SK-N-SH (cell line): Measurements from ENCODE around the gene CFAP74. TPM values are rescaled to one million over a fixed set of nuclear protein-coding genes. Genes with fewer than 3 reads are reported as not detected.

Source experiments
- CTCF ChIA-PET: fragments of 300-600, 350-600 bp; formaldehyde crosslinking; extraction: SDS; loops from one replicate; lab custom pipeline; 2021; lab: Yijun Ruan, JAX
- POLR2A ChIA-PET: fragments of 350-600 bp; sonication (Branson Sonifier 250); formaldehyde crosslinking; extraction: SDS; loops from one replicate; lab custom pipeline; 2020; ENCODE audit warnings: antibody characterized with exemption, inconsistent platforms; lab: Yijun Ruan, JAX
- DNase-seq: peaks from one replicate; pipeline ENCODE4 v3.0.0; 2012
- H2AFZ ChIP-seq: fragments of 200-600 bp; sonication (generic); 2 replicates; pipeline ENCODE4 v1.8.1; 2016; ENCODE audit warnings: antibody characterized with exemption, mild to moderate bottlenecking, low read depth
- H3F3A ChIP-seq: fragments of 200-600 bp; sonication (generic); replicated peaks from 2 replicates; pipeline ENCODE3; 2016; ENCODE audit warnings: antibody characterized with exemption, mild to moderate bottlenecking; ENCODE audit not compliant: insufficient read depth
- H3K27ac ChIP-seq, 2 experiments: fragments of 200-500 bp in 1 of 2; fragments of 200-600 bp in 1 of 2; sonication (Bioruptor generic) in 1 of 2; sonication (generic), shearing (Covaris generic) in 1 of 2; 2 replicates each; pipeline versions ENCODE4 v1.5.1 to v1.6.1; 2014 to 2016; ENCODE audit warnings: low read depth in 2 of 2, inconsistent platforms in 1 of 2, low read length in 1 of 2, mild to moderate bottlenecking in 1 of 2, mixed read lengths in 1 of 2
- H3K27me3 ChIP-seq: fragments of 200-600 bp; sonication (generic), shearing (Covaris generic); 2 replicates; pipeline ENCODE4 v1.6.1; 2016; ENCODE audit warnings: mixed run types; ENCODE audit not compliant: insufficient read depth
- H3K36me3 ChIP-seq, 2 experiments: fragments of 200-500 bp in 1 of 2; fragments of 200-600 bp in 1 of 2; sonication (Bioruptor generic) in 1 of 2; sonication (generic) in 1 of 2; replicated peaks in 1 of 2; 2 replicates each; pipeline versions ENCODE3 to v1.5.1; 2014 to 2016; ENCODE audit warnings: low read length in 1 of 2, mild to moderate bottlenecking in 1 of 2; ENCODE audit not compliant: insufficient read depth in 2 of 2, control insufficient read depth in 1 of 2
- H3K4me1 ChIP-seq, 2 experiments: fragments of 200-500 bp in 1 of 2; fragments of 200-600 bp in 1 of 2; sonication (Bioruptor generic) in 1 of 2; sonication (generic), shearing (Covaris generic) in 1 of 2; 2 replicates each; pipeline versions ENCODE4 v1.5.1 to v1.6.1; 2014 to 2016; ENCODE audit warnings: low read depth in 1 of 2, low read length in 1 of 2, mixed run types in 1 of 2; ENCODE audit not compliant: insufficient read depth in 2 of 2, control insufficient read depth in 1 of 2
- H3K4me2 ChIP-seq: fragments of 200-600 bp; sonication (generic), shearing (Covaris generic); 2 replicates; pipeline ENCODE4 v1.6.1; 2017; ENCODE audit warnings: mixed run types
- H3K4me3 ChIP-seq, 2 experiments: fragments of 200-500 bp in 1 of 2; fragments of 200-600 bp in 1 of 2; sonication (Bioruptor generic) in 1 of 2; sonication (generic), shearing (Covaris generic) in 1 of 2; 2 replicates each; pipeline versions ENCODE4 v1.5.1 to v1.8.1; 2014 to 2016; ENCODE audit warnings: low read depth in 2 of 2, inconsistent platforms in 1 of 2, low read length in 1 of 2, mild to moderate bottlenecking in 1 of 2, mixed read lengths in 1 of 2, moderate library complexity in 1 of 2
- H3K79me2 ChIP-seq: fragments of 200-600 bp; sonication (generic); 2 replicates; pipeline ENCODE4 v1.8.1; 2017; ENCODE audit warnings: mild to moderate bottlenecking; ENCODE audit not compliant: insufficient read depth
- H3K9ac ChIP-seq: fragments of 200-600 bp; sonication (generic); 2 replicates; pipeline ENCODE4 v1.6.1; 2017; ENCODE audit warnings: mixed run types
- H3K9me2 ChIP-seq: fragments of 200-600 bp; sonication (generic); 2 replicates; pipeline ENCODE4 v1.6.1; 2017; ENCODE audit warnings: mixed run types
- H3K9me3 ChIP-seq: fragments of 200-600 bp; sonication (generic); 2 replicates; pipeline ENCODE4 v1.6.1; 2017; ENCODE audit warnings: mixed run types, mild to moderate bottlenecking, moderate library complexity
- H4K20me1 ChIP-seq: fragments of 200-600 bp; sonication (generic); 2 replicates; pipeline ENCODE4 v1.6.1; 2017; ENCODE audit warnings: mild to moderate bottlenecking, mixed run types; ENCODE audit not compliant: insufficient read depth
- CHD2 ChIP-seq: fragments of 150-350 bp; IDR thresholded peaks from 2 replicates; pipeline ENCODE4 v1.6.1; 2018; ENCODE audit warnings: low read length; ENCODE audit not compliant: partially characterized antibody
- ELF1 ChIP-seq: IDR thresholded peaks from 2 replicates; pipeline ENCODE4 v1.4.0; 2012
- EP300 ChIP-seq, 2 experiments: IDR thresholded peaks; 2 replicates each; pipeline versions ENCODE4 v1.4.0 to v1.6.1; 2012; ENCODE audit warnings: borderline replicate concordance in 1 of 2, low read depth in 1 of 2, low read length in 1 of 2
- EZH2phosphoT487 ChIP-seq: fragments of 200-600 bp; sonication (generic); IDR thresholded peaks from 2 replicates; pipeline ENCODE4 v1.6.1; 2017; ENCODE audit warnings: low read depth, mixed run types, mild to moderate bottlenecking, antibody characterized with exemption, moderate library complexity, borderline replicate concordance
- FOXJ3 ChIP-seq: sonication (generic); formaldehyde crosslinking; IDR thresholded peaks from 2 replicates; pipeline ENCODE4 v1.5.1; 2020; ENCODE audit warnings: mild to moderate bottlenecking, missing genetic modification reagents
- FOXM1 ChIP-seq: IDR thresholded peaks from 2 replicates; pipeline ENCODE4 v1.4.0; 2012; ENCODE audit warnings: low read depth, mild to moderate bottlenecking
- GATA2 ChIP-seq: sonication (generic); formaldehyde crosslinking; IDR thresholded peaks from 2 replicates; pipeline ENCODE4 v1.5.0; 2020; ENCODE audit warnings: mild to moderate bottlenecking, missing genetic modification reagents
- IRF3 ChIP-seq: fragments of 150-350 bp; IDR thresholded peaks from 2 replicates; pipeline ENCODE4 v1.6.1; 2016; ENCODE audit warnings: mild to moderate bottlenecking, low read depth, low read length
- JUND ChIP-seq: IDR thresholded peaks from 2 replicates; pipeline ENCODE4 v1.4.0; 2012
- MEF2A ChIP-seq: IDR thresholded peaks from 2 replicates; pipeline ENCODE4 v1.4.0; 2012; ENCODE audit warnings: low read depth, borderline replicate concordance
- NFIC ChIP-seq: IDR thresholded peaks from 2 replicates; pipeline ENCODE4 v1.4.0; 2012; ENCODE audit warnings: borderline replicate concordance
- NRF1 ChIP-seq: IDR thresholded peaks from 2 replicates; pipeline ENCODE4 v1.6.1; 2012; ENCODE audit warnings: low read depth, mild to moderate bottlenecking, low read length
- POLR2AphosphoS5 ChIP-seq: IDR thresholded peaks from 2 replicates; pipeline ENCODE4 v1.6.1; 2012; ENCODE audit warnings: low read depth, low read length
- RAD21 ChIP-seq: IDR thresholded peaks from 2 replicates; pipeline ENCODE4 v1.6.1; 2012; ENCODE audit warnings: mild to moderate bottlenecking, low read length
- RFX5 ChIP-seq: IDR thresholded peaks from 2 replicates; pipeline ENCODE4 v1.6.1; 2012; ENCODE audit warnings: mild to moderate bottlenecking, improper control_type of control experiment, low read length
- RXRA ChIP-seq: IDR thresholded peaks from 2 replicates; pipeline ENCODE4 v1.4.0; 2012; ENCODE audit warnings: low read depth, mild to moderate bottlenecking, borderline replicate concordance
- SIN3A ChIP-seq: IDR thresholded peaks from 2 replicates; pipeline ENCODE4 v1.6.1; 2012; ENCODE audit warnings: low read depth, mild to moderate bottlenecking, low read length, moderate library complexity, borderline replicate concordance
- TAF1 ChIP-seq: IDR thresholded peaks from 2 replicates; pipeline ENCODE4 v1.6.1; 2012; ENCODE audit warnings: low read depth, mild to moderate bottlenecking, low read length, moderate library complexity, borderline replicate concordance
- TEAD4 ChIP-seq: IDR thresholded peaks from 2 replicates; pipeline ENCODE4 v1.4.0; 2012; ENCODE audit warnings: mild to moderate bottlenecking, borderline replicate concordance; ENCODE audit not compliant: insufficient read depth
- USF1 ChIP-seq: IDR thresholded peaks from 2 replicates; pipeline ENCODE4 v1.4.0; 2012; ENCODE audit warnings: low read depth, borderline replicate concordance
- USF2 ChIP-seq: fragments of 150-350 bp; IDR thresholded peaks from 2 replicates; pipeline ENCODE4 v1.6.1; 2017; ENCODE audit warnings: antibody characterized with exemption, low read length, low read depth, borderline replicate concordance
- YY1 ChIP-seq: IDR thresholded peaks from 2 replicates; pipeline ENCODE4 v1.4.0; 2012; ENCODE audit warnings: low read depth, mild to moderate bottlenecking
- WGBS: methylation state at CpG from one replicate; pipeline ENCODE4 v1.1.6; 2017; ENCODE audit warnings: low lambda C conversion rate; 5-methylcytosine and 5-hydroxymethylcytosine counted together
- polyA plus RNA-seq, 3 experiments: library from polyadenylated mRNA; depleted of rRNA; stranded (reverse); fragments of >200 nt; gene quantifications; 2 replicates each; pipeline ENCODE4 v1.2.3, GENCODE V29; 2012

The CFAP74 gene
- polyA plus RNA-seq, 1 of the 3 experiments (the other 2 are of a cell fraction) = not detected

- TF ChIP-seq CHD2 = no peak
- no peak for TF ChIP-seq RFX5
- TF ChIP-seq RXRA = no peak
- no peak for TF ChIP-seq NRF1
- TF ChIP-seq EP300 (IDR thresholded peaks at IDR 0.05; ENCODE audit: borderline replicate concordance in 1 of 2, low read depth in 1 of 2, low read length in 1 of 2) = no peak
- TF ChIP-seq FOXM1 = no peak
- no peak for TF ChIP-seq USF1
- no peak for TF ChIP-seq TAF1
- no peak for TF ChIP-seq FOXJ3 (CRISPR knock-in tag)
- TF ChIP-seq ELF1 = no peak
- no peak for TF ChIP-seq JUND
- TF ChIP-seq RAD21 = no peak
- no peak for TF ChIP-seq TEAD4
- TF ChIP-seq MEF2A = no peak
- ChIA-PET POLR2A (no interaction called here), CTCF (interaction anchor here (1.6 to 6.7 kb wide), 3 partner anchors 9 to 76 kb away, joined by 4 to 50 read pairs (median 20); no protein-coding TSS in a partner anchor)
- no peaks in the 10 kb centered on the region for H3F3A ChIP-seq
- no peak overlapping the region for H3K4me2 ChIP-seq
- no peaks in the 10 kb centered on the region for H4K20me1 ChIP-seq
- no peak overlapping the region for H3K4me3 ChIP-seq
- H3K9ac ChIP-seq = no peak overlapping the region
- DNase-seq = no peak
- H3K4me1 ChIP-seq = no peaks in the 10 kb centered on the region
- no peak overlapping the region for H2AFZ ChIP-seq
- H3K9me3 ChIP-seq = no peaks in the 10 kb centered on the region
- H3K36me3 ChIP-seq = no peaks in the 10 kb centered on the region
- H3K27me3 ChIP-seq = no peaks in the 10 kb centered on the region
- WGBS = 60% methylated on average over 5 of the region's 12 CpGs
- no peak overlapping the region for H3K27ac ChIP-seq
- no peaks in the 10 kb centered on the region for H3K9me2 ChIP-seq
- no peaks in the 10 kb centered on the region for H3K79me2 ChIP-seq
These were observed 34.6 kb downstream of the CFAP74 start for GRCh38 chr1:1968767-1969504.

- Histone ChIP-seq H3K9me3 (no peaks in the 10 kb centered on the region), H3K36me3 (no peaks in the 10 kb centered on the region), H3K9ac (no peak overlapping the region), H3K27me3 (no peaks in the 10 kb centered on the region), H3F3A (no peaks in the 10 kb centered on the region), H3K4me2 (no peak overlapping the region)
- CTCF ChIA-PET = interaction anchor here (3.4 to 6.7 kb wide), 2 partner anchors 8 to 77 kb away, joined by 20 to 50 read pairs; no protein-coding TSS in a partner anchor
- DNase-seq = no peak
- POLR2A ChIA-PET = no interaction called here
- TF ChIP-seq EZH2phosphoT487 (no peak), POLR2AphosphoS5 (no peak), TAF1 (no peak), CHD2 (no peak), GATA2 (CRISPR knock-in tag) (no peak), FOXJ3 (CRISPR knock-in tag) (no peak), EP300 (IDR thresholded peaks at IDR 0.05; ENCODE audit: borderline replicate concordance in 1 of 2, low read depth in 1 of 2, low read length in 1 of 2) (no peak), NFIC (no peak), USF2 (no peak), YY1 (no peak), IRF3 (no peak), JUND (no peak), RFX5 (no peak), SIN3A (no peak)
- TF ChIP-seq, all 33 proteins: peak for 0
- WGBS = 40% methylated on average over 3 of the region's 3 CpGs
- H3K9me2 ChIP-seq = no peaks in the 10 kb centered on the region
- no peaks in the 10 kb centered on the region for H4K20me1 ChIP-seq
- H3K27ac ChIP-seq = no peak overlapping the region
- H3K4me1 ChIP-seq = no peaks in the 10 kb centered on the region
- H3K4me3 ChIP-seq = no peak overlapping the region
- H3K79me2 ChIP-seq = no peaks in the 10 kb centered on the region
- no peak overlapping the region for H2AFZ ChIP-seq
These were observed 35.7 kb downstream of the CFAP74 start for GRCh38 chr1:1967879-1968278.
